GM12878 (cell line): ENCODE data around the gene CCDC28B. TPM values are rescaled to one million over a fixed set of nuclear protein-coding genes. Genes with fewer than 3 reads are reported as not detected.

ENCODE experiments used
- ATAC-seq: fragments of 200-7000 bp; cut with Tn5 transposase; 3 replicates; pipeline ENCODE4 v1.9.1; 2020; ENCODE audit warnings: mild to moderate bottlenecking, moderate library complexity
- BruUV-seq: library from RNA; stranded (reverse); fragments of 400-500 nt; replicated peaks from 2 replicates; lab custom pipeline; 2021; lab: Mats Ljungman, UMichigan
- CTCF ChIA-PET: fragments of 300-600 bp; sonication (Branson Sonifier 250); formaldehyde crosslinking; extraction: SDS; loops from one replicate; lab custom pipeline; 2021; ENCODE audit warnings: inconsistent platforms; lab: Yijun Ruan, JAX
- POLR2A ChIA-PET: fragments of 350-600 bp; formaldehyde crosslinking; extraction: SDS; loops from one replicate; lab custom pipeline; 2021; ENCODE audit warnings: inconsistent platforms; lab: Charles Lee
- RAD21 ChIA-PET: fragments of 300-600 bp; sonication (Branson Sonifier 250); formaldehyde crosslinking; loops from one replicate; lab custom pipeline; 2023; ENCODE audit warnings: antibody characterized with exemption; ENCODE audit not compliant: unreplicated experiment; lab: Charles Lee
- SMC1A ChIA-PET: fragments of 300-600 bp; sonication (Branson Sonifier 250); formaldehyde crosslinking; loops from one replicate; lab custom pipeline; 2023; ENCODE audit not compliant: unreplicated experiment, uncharacterized antibody; lab: Charles Lee
- DNase-seq: peaks from one replicate; pipeline ENCODE4 v3.0.0-alpha.2; 2011; ENCODE audit warnings: low read depth, low spot score
- FAIRE-seq: peaks from 3 replicates; lab custom pipeline; 2011; peaks lifted over from hg19 to GRCh38; lab: Jason Lieb, UNC
- H2AFZ ChIP-seq: 2 replicates; pipeline ENCODE4 v1.6.0; 2011; ENCODE audit warnings: low read depth, low read length, control low read depth; ENCODE audit not compliant: control insufficient read depth
- H3K27ac ChIP-seq: 2 replicates; pipeline ENCODE4 v1.5.1; 2011; ENCODE audit warnings: control low read depth; ENCODE audit not compliant: control insufficient read depth, insufficient read depth
- H3K27me3 ChIP-seq, 2 experiments: replicated peaks in 1 of 2; 2 replicates each; pipeline versions ENCODE4 v1.6.0 to v1.6.1; 2011; ENCODE audit warnings: low read length in 1 of 2; ENCODE audit not compliant: control insufficient read depth in 2 of 2, insufficient read depth in 2 of 2
- H3K36me3 ChIP-seq, 2 experiments: 2 replicates each; pipeline ENCODE4 v1.5.1; 2011; ENCODE audit warnings: low read length in 1 of 2; ENCODE audit not compliant: control insufficient read depth in 2 of 2, insufficient read depth in 2 of 2
- H3K4me1 ChIP-seq: 2 replicates; pipeline ENCODE4 v1.6.1; 2011; ENCODE audit warnings: mild to moderate bottlenecking, low read length, moderate library complexity, mixed read lengths; ENCODE audit not compliant: control insufficient read depth, insufficient read depth
- H3K4me2 ChIP-seq: 2 replicates; pipeline ENCODE4 v1.6.0; 2011; ENCODE audit warnings: control low read depth; ENCODE audit not compliant: control insufficient read depth, insufficient read depth
- H3K4me3 ChIP-seq: fragments of 200-600 bp; sonication (generic); 2 replicates; pipeline ENCODE4 v1.5.1; 2016
- H3K79me2 ChIP-seq: 2 replicates; pipeline ENCODE4 v1.6.0; 2011; ENCODE audit warnings: low read length; ENCODE audit not compliant: control insufficient read depth, insufficient read depth
- H3K9ac ChIP-seq: 2 replicates; pipeline ENCODE4 v1.8.0; 2011; ENCODE audit warnings: low read length, control low read depth, mixed read lengths; ENCODE audit not compliant: control insufficient read depth, insufficient read depth
- H3K9me3 ChIP-seq: replicated peaks from 3 replicates; pipeline ENCODE4 v1.5.1; 2011; ENCODE audit warnings: mild to moderate bottlenecking, low read length; ENCODE audit not compliant: control insufficient read depth, insufficient read depth
- H4K20me1 ChIP-seq: 2 replicates; pipeline ENCODE4 v1.6.0; 2011; ENCODE audit not compliant: control insufficient read depth, insufficient read depth
- BACH1 ChIP-seq: fragments of 450-650 bp; IDR thresholded peaks from 2 replicates; pipeline ENCODE4 v1.6.1; 2017; ENCODE audit warnings: mild to moderate bottlenecking, borderline replicate concordance
- CBX3 ChIP-seq: fragments of 200-600 bp; sonication (generic); IDR thresholded peaks from 2 replicates; pipeline ENCODE4 v1.6.1; 2016; ENCODE audit warnings: low read depth, borderline replicate concordance
- DPF2 ChIP-seq: fragments of 450-650 bp; IDR thresholded peaks from 2 replicates; pipeline ENCODE4 v1.6.1; 2017; ENCODE audit warnings: mild to moderate bottlenecking
- HDAC6 ChIP-seq: fragments of 200-600 bp; sonication (generic); IDR thresholded peaks from one replicate; pipeline ENCODE4 v1.8.0; 2017; ENCODE audit warnings: antibody characterized with exemption; ENCODE audit not compliant: unreplicated experiment
- IKZF2 ChIP-seq, 2 experiments: fragments of 450-650 bp; IDR thresholded peaks; 2 replicates each; pipeline ENCODE4 v1.6.1; 2017; ENCODE audit warnings: mild to moderate bottlenecking in 2 of 2, moderate library complexity in 2 of 2
- IRF4 ChIP-seq: IDR thresholded peaks from 2 replicates; pipeline ENCODE4 v1.6.1; 2011; ENCODE audit warnings: low read depth, low read length
- KLF5 ChIP-seq: fragments of 450-650 bp; IDR thresholded peaks from 2 replicates; pipeline ENCODE4 v1.6.1; 2014; ENCODE audit warnings: mild to moderate bottlenecking; ENCODE audit not compliant: partially characterized antibody
- MEF2B ChIP-seq: fragments of 450-650 bp; IDR thresholded peaks from 2 replicates; pipeline ENCODE4 v1.6.1; 2018; ENCODE audit warnings: mild to moderate bottlenecking, moderate library complexity; ENCODE audit not compliant: partially characterized antibody, poor library complexity, severe bottlenecking
- REST ChIP-seq: IDR thresholded peaks from 2 replicates; pipeline ENCODE4 v1.6.1; 2012; ENCODE audit warnings: mild to moderate bottlenecking, low read depth, low read length
- RUNX3 ChIP-seq: IDR thresholded peaks from 2 replicates; pipeline ENCODE4 v1.6.1; 2012; ENCODE audit warnings: low read length, inconsistent platforms
- SIN3A ChIP-seq: IDR thresholded peaks from 2 replicates; pipeline ENCODE4 v1.6.1; 2012; ENCODE audit warnings: low read depth, low read length, improper control_type of control experiment
- SMAD1 ChIP-seq: fragments of 450-650 bp; IDR thresholded peaks from 2 replicates; pipeline ENCODE4 v1.6.1; 2018; ENCODE audit warnings: mild to moderate bottlenecking, low read depth; ENCODE audit not compliant: partially characterized antibody
- SP1 ChIP-seq: IDR thresholded peaks from one replicate; pipeline ENCODE4 v1.6.1; 2011; ENCODE audit warnings: low read depth, low read length
- SPI1 ChIP-seq: IDR thresholded peaks from 2 replicates; pipeline ENCODE4 v1.6.1; 2011; ENCODE audit warnings: low read depth, mild to moderate bottlenecking, low read length, moderate library complexity, borderline replicate concordance; ENCODE audit not compliant: insufficient read depth
- TAF1 ChIP-seq: IDR thresholded peaks from 2 replicates; pipeline ENCODE4 v1.6.1; 2011; ENCODE audit warnings: mild to moderate bottlenecking, low read depth, low read length, borderline replicate concordance
- WRNIP1 ChIP-seq: IDR thresholded peaks from 2 replicates; pipeline ENCODE4 v1.6.1; 2011; ENCODE audit warnings: low read depth, low read length, improper control_type of control experiment, borderline replicate concordance
- YBX1 ChIP-seq: fragments of 450-650 bp; IDR thresholded peaks from 2 replicates; pipeline ENCODE4 v1.6.1; 2016; ENCODE audit warnings: antibody characterized with exemption
- ZNF217 ChIP-seq: fragments of 450-650 bp; IDR thresholded peaks from 2 replicates; pipeline ENCODE4 v1.6.1; 2017; ENCODE audit warnings: antibody characterized with exemption, mild to moderate bottlenecking
- ZNF274 ChIP-seq: IDR thresholded peaks from one replicate; pipeline ENCODE4 v1.8.0; 2011; ENCODE audit not compliant: insufficient read length, insufficient read depth
- ZNF384 ChIP-seq: IDR thresholded peaks from 2 replicates; pipeline ENCODE4 v1.6.1; 2012; ENCODE audit warnings: low read depth, mild to moderate bottlenecking, low read length, improper control_type of control experiment, borderline replicate concordance
- ZNF622 ChIP-seq: fragments of 450-650 bp; IDR thresholded peaks from 2 replicates; pipeline ENCODE4 v1.6.1; 2017; ENCODE audit warnings: mild to moderate bottlenecking, inconsistent platforms
- WGBS: methylation state at CpG from one replicate; pipeline ENCODE4 v1.1.6; 2016; ENCODE audit warnings: low lambda C conversion rate; ENCODE audit not compliant: insufficient replicate concordance, insufficient coverage; ENCODE audit errors: missing lambda C conversion rate; 5-methylcytosine and 5-hydroxymethylcytosine counted together
- in situ Hi-C: fragments of 300-500 bp; cut with MboI; formaldehyde crosslinking; loops from 9 replicates; pipeline ENCODE4 v1.14.3; 2018; ENCODE audit warnings: mixed read lengths
- intact Hi-C: fragments of 100-400 bp; cut with micrococcal nuclease; formaldehyde crosslinking; loops from one replicate; pipeline ENCODE4 v1.14.2; 2022; ENCODE audit not compliant: unreplicated experiment
- polyA plus RNA-seq, 11 experiments: library from polyadenylated mRNA; depleted of rRNA in 4 of 11; unstranded in 6 of 11; stranded (reverse) in 5 of 11; fragments of >200 nt; fragmentation: Nextera tagmentation in 4 of 11; fragmentation: Illumina TruSeq in 1 of 11; extraction: Ambion mirVana in 4 of 11; extraction: Trizol in 1 of 11; gene quantifications; 1 replicate in 1 of 11; 2 replicates in 10 of 11; pipeline versions ENCODE4 v1.2.1 to v1.2.3, GENCODE V29; 2011 to 2016; ENCODE audit warnings: inconsistent platforms in 2 of 11, missing spikeins in 2 of 11, low read depth in 1 of 11
- total RNA-seq, 4 experiments: library from RNA; depleted of rRNA in 3 of 4; stranded (reverse); fragments of >200 nt in 3 of 4; fragmentation: Illumina TruSeq in 1 of 4; extraction: Trizol in 1 of 4; gene quantifications; 2 replicates each; pipeline versions ENCODE4 v1.2.1 to v1.2.3, GENCODE V29; 2013 to 2021

CCDC28B gene
- total and polyA plus RNA-seq, 10 of the 15 experiments (the other 5 are each of a cell fraction or from before 2014, with no cell fraction given) = 10.5 to 135 (median 90.6) TPM

GRCh38 chr1:32150847-32151246 lies 49.5 kb upstream of the CCDC28B start (continued):
- TF ChIP-seq REST (no peak), ZNF217 (no peak), CBX3 (no peak), WRNIP1 (no peak), TAF1 (no peak), MEF2B (no peak)

DNA sequence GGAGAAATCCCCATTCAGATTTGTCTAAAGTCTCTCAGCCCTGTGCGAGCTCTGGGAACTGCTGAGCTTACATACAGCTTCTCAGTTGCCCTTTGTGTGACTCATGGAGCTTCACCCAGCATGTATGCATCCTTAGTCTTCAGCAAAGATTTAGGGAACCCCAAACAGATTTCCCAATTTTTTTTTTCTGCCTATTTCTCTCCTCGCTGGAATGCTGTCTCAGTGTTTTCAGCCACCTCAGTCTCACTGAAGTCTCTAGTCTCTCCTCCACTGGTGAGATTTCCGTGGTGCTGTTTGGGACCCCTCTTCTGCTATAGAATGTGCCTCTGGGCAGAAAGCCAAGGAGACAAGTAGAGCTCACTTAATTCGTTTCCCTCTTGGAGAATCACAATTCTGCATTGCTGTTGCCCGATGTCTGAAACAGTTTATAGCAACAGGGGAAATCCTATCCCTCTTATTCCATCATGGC lies 49.0 kb upstream of the CCDC28B start:
- no peaks in the 10 kb centered on the region for H3K27me3 ChIP-seq
- ATAC-seq (no peak), DNase-seq (no peak), FAIRE-seq (no peak)
- H3K4me3 ChIP-seq = no peak overlapping the region
- 94% methylated on average over 4 of the region's 5 CpGs for WGBS
- H3K9ac ChIP-seq = no peak overlapping the region
- H3K27ac ChIP-seq = no peak overlapping the region
- no peaks in the 10 kb centered on the region for H3K4me1 ChIP-seq
- H3K36me3 ChIP-seq = peaks cover 1 to 11% of the 10 kb centered on the region in 2 experiments; a peak in 3 of 4 replicates
- H3K79me2 ChIP-seq = peaks cover 9% of the 10 kb centered on the region
- BruUV-seq = no TSS peak
- in situ Hi-C loops = no loop called here
- ChIA-PET SMC1A (interaction anchor here (0.5 kb wide), 1 partner anchor 265 kb away, joined by 3 read pairs; no protein-coding TSS in a partner anchor), CTCF (interaction anchor here (0.7 kb wide), 1 partner anchor 250 kb away, joined by 3 read pairs; no protein-coding TSS in a partner anchor), RAD21 (no interaction called here), POLR2A (interaction anchor here (1.1 kb wide), 1 partner anchor 100 kb away, joined by 3 read pairs; no protein-coding TSS in a partner anchor)
- H3K9me3 ChIP-seq = peaks cover 7% of the 10 kb centered on the region
- no peak overlapping the region for H3K4me2 ChIP-seq
- H2AFZ ChIP-seq = no peak overlapping the region
- TF ChIP-seq KLF5 (no peak), SIN3A (no peak), YBX1 (no peak), SPI1 (no peak), ZNF384 (no peak), ZNF274 (no peak), HDAC6 (no peak), RUNX3 (no peak), IRF4 (no peak), SMAD1 (no peak), SP1 (no peak), IKZF2 (IDR thresholded peaks at IDR 0.05) (no peak), ZNF622 (no peak), BACH1 (no peak), DPF2 (no peak)
- intact Hi-C loops = no loop called here
- H4K20me1 ChIP-seq = no peaks in the 10 kb centered on the region
